GM12874 (cell line): ENCODE data around the gene MFRP.

Source experiments
- CTCF ChIP-seq: IDR thresholded peaks from 2 replicates; pipeline ENCODE4 v1.5.1; 2011; ENCODE audit warnings: low read depth, mild to moderate bottlenecking, control low read depth, low read length, moderate library complexity; ENCODE audit not compliant: insufficient read depth

MFRP gene

GRCh38 chr11:119346605-119347004, at the start of gene MFRP:
Gene MFRP (minus strand): TSS chr11:119346705. CDS start chr11:119346513, 192 bp downstream.
- TF ChIP-seq CTCF, result no peak

GRCh38 chr11:119391275-119391674, 44.8 kb upstream of the MFRP start:
- TF ChIP-seq CTCF, result no peak

GRCh38 chr11:119389611-119390254, 43.2 kb upstream of the MFRP start:
- TF ChIP-seq CTCF, result peak; percentile 61

- no peak for TF ChIP-seq CTCF
Observed at GRCh38 chr11:119388103-119388502, 41.6 kb upstream of the MFRP start.

GRCh38 chr11:119384332-119384731, 37.8 kb upstream of the MFRP start:
- TF ChIP-seq CTCF, result no peak

GRCh38 chr11:119382101-119382500, 35.6 kb upstream of the MFRP start:
- no peak for TF ChIP-seq CTCF

GRCh38 chr11:119381181-119381988, 34.9 kb upstream of the MFRP start, which contains the start of gene USP2:
Gene USP2 (minus strand): TSS chr11:119381690. CDS start chr11:119373480, 8,210 bp downstream.
- peak; percentile 91 for TF ChIP-seq CTCF
